ENCODE data around the gene BAIAP2. TPM values are rescaled to one million over a fixed set of nuclear protein-coding genes. Genes with fewer than 3 reads are reported as not detected.

Gene BAIAP2
- total and polyA plus RNA-seq, 7 donors, result 6.5 to 52.3 (median 32.6) TPM

GRCh38 chr17:81060416-81060815 is 25.5 kb downstream of the BAIAP2 start:
- TF ChIP-seq EP300 (IDR thresholded peaks at IDR 0.05) (no peak), POLR2AphosphoS5 (IDR thresholded peaks at IDR 0.05) (no peak)
- peaks cover 0 to 52% (median 16%) of the 10 kb centered on the region in 4 donors for H3K36me3 ChIP-seq
- no peak overlapping the region for H3K4me3 ChIP-seq
- H3K27ac ChIP-seq, result peak overlapping the region in 1 of 4 donors; percentile 87
- 73 to 83% methylated on average over 10 of the region's 10 CpGs for WGBS, 2 donors
- intact Hi-C loops (cut with DNase I), result no loop called here
- peaks cover 0 to 78% (median 41%) of the 10 kb centered on the region in 4 donors for H3K4me1 ChIP-seq
- DNase-seq, result no peak
- no peaks in the 10 kb centered on the region for H3K27me3 ChIP-seq
- no peaks in the 10 kb centered on the region for H3K9me3 ChIP-seq

- Histone ChIP-seq H3K4me1 (peaks cover 0 to 79% (median 43%) of the 10 kb centered on the region in 4 donors), H3K27me3 (no peaks in the 10 kb centered on the region), H3K27ac (no peak overlapping the region), H3K4me3 (no peak overlapping the region), H3K9me3 (no peaks in the 10 kb centered on the region), H3K36me3 (peaks cover 0 to 58% (median 16%) of the 10 kb centered on the region in 4 donors)
- WGBS, 2 donors, result 67 to 89% methylated on average over 28 of the region's 28 CpGs
- intact Hi-C loops (cut with DNase I), result no loop called here
- TF ChIP-seq EP300 (IDR thresholded peaks at IDR 0.05), result no peak
- DNase-seq, result no peak
These were observed 26.2 kb downstream of the BAIAP2 start for GRCh38 chr17:81061027-81061735.

- H3K27me3 ChIP-seq, result no peaks in the 10 kb centered on the region
- H3K4me3 ChIP-seq, result no peak overlapping the region
- 96% methylated on average over 19 of the region's 19 CpGs for WGBS, 2 donors
- H3K36me3 ChIP-seq, result peaks cover 0 to 67% (median 16%) of the 10 kb centered on the region in 4 donors
- no peak overlapping the region for H3K27ac ChIP-seq
- H3K9me3 ChIP-seq, result no peaks in the 10 kb centered on the region
- TF ChIP-seq CTCF (IDR thresholded peaks at IDR 0.05) (no peak), POLR2A (IDR thresholded peaks at IDR 0.05) (no peak), POLR2AphosphoS5 (IDR thresholded peaks at IDR 0.05) (no peak), EP300 (IDR thresholded peaks at IDR 0.05) (no peak)
- H3K4me1 ChIP-seq, result peaks cover 0 to 70% (median 35%) of the 10 kb centered on the region in 4 donors
- intact Hi-C loops (cut with DNase I), result no loop called here
- DNase-seq, result no peak
These were observed 27.2 kb downstream of the BAIAP2 start for GRCh38 chr17:81062014-81062780.

- Histone ChIP-seq H3K4me3 (no peak overlapping the region), H3K27me3 (no peaks in the 10 kb centered on the region), H3K36me3 (peaks cover 0 to 66% (median 15%) of the 10 kb centered on the region in 4 donors), H3K4me1 (peaks cover 0 to 71% (median 26%) of the 10 kb centered on the region in 4 donors), H3K27ac (peak overlapping the region in 2 of 4 donors; percentile 35 to 56), H3K9me3 (no peaks in the 10 kb centered on the region)
- TF ChIP-seq EP300 (IDR thresholded peaks at IDR 0.05) (no peak), POLR2A (IDR thresholded peaks at IDR 0.05) (no peak), POLR2AphosphoS5 (IDR thresholded peaks at IDR 0.05) (no peak), CTCF (IDR thresholded peaks at IDR 0.05) (no peak)
- intact Hi-C loops (cut with DNase I), result no loop called here
- DNase-seq, result no peak
- WGBS, 2 donors, result 77 to 79% methylated on average over 22 of the region's 22 CpGs
These were observed 28.4 kb downstream of the BAIAP2 start for GRCh38 chr17:81063106-81064093.

- WGBS, 2 donors, result 81 to 85% methylated on average over 19 of the region's 19 CpGs
These were observed 29.9 kb downstream of the BAIAP2 start for GRCh38 chr17:81064678-81065475.

More at GRCh38 chr17:81064678-81065475, 29.9 kb downstream of the BAIAP2 start:
- no peak for DNase-seq
- intact Hi-C loops (cut with DNase I), result no loop called here
- no peak for TF ChIP-seq EP300 (IDR thresholded peaks at IDR 0.05)
- no peak for TF ChIP-seq POLR2AphosphoS5 (IDR thresholded peaks at IDR 0.05)
- no peak for TF ChIP-seq CTCF (IDR thresholded peaks at IDR 0.05)
- TF ChIP-seq POLR2A (IDR thresholded peaks at IDR 0.05), result no peak
- peaks cover 0 to 69% (median 24%) of the 10 kb centered on the region in 4 donors for H3K4me1 ChIP-seq
- H3K9me3 ChIP-seq, result no peaks in the 10 kb centered on the region
- H3K27ac ChIP-seq, result peak overlapping the region; percentile 1 to 56 (median 28)
- no peak overlapping the region for H3K4me3 ChIP-seq
- no peaks in the 10 kb centered on the region for H3K27me3 ChIP-seq
- H3K36me3 ChIP-seq, result peaks cover 0 to 52% (median 3%) of the 10 kb centered on the region in 4 donors
